Liver (tissue), 9 donors: ENCODE measurements around the gene FAM53B. TPM values are rescaled to one million over a fixed set of nuclear protein-coding genes. Genes with fewer than 3 reads are reported as not detected.

Experiments used
- DNase-seq: peaks from one replicate; pipeline ENCODE4 v3.0.0-alpha.2; 2017; ENCODE audit warnings: low spot score
- H3K27ac ChIP-seq, 2 donors: one replicate each; pipeline ENCODE4 v1.7.0; 2013; ENCODE audit warnings: inconsistent platforms in 2 of 2, low read length in 2 of 2, control low read depth in 1 of 2, low read depth in 1 of 2, mild to moderate bottlenecking in 1 of 2
- H3K27me3 ChIP-seq, 4 donors: one replicate each; pipeline versions ENCODE4 v1.6.1 to v1.7.0; 2013; ENCODE audit warnings: low read length in 3 of 4, inconsistent platforms in 1 of 4, mild to moderate bottlenecking in 1 of 4, moderate library complexity in 1 of 4; ENCODE audit not compliant: control insufficient read depth in 4 of 4, insufficient read depth in 4 of 4
- H3K36me3 ChIP-seq, 4 donors: one replicate each; pipeline versions ENCODE4 v1.6.1 to v1.7.0; 2013; ENCODE audit warnings: low read length in 3 of 4, mild to moderate bottlenecking in 3 of 4, low read depth in 1 of 4, moderate library complexity in 1 of 4; ENCODE audit not compliant: control insufficient read depth in 4 of 4, insufficient read depth in 3 of 4
- H3K4me1 ChIP-seq, 4 donors: one replicate each; pipeline versions ENCODE4 v1.6.1 to v1.7.0; 2013; ENCODE audit warnings: low read length in 3 of 4, mild to moderate bottlenecking in 3 of 4, moderate library complexity in 1 of 4; ENCODE audit not compliant: control insufficient read depth in 4 of 4, insufficient read depth in 4 of 4
- H3K4me3 ChIP-seq, 3 donors: one replicate each; pipeline versions ENCODE4 v1.6.1 to v1.7.0; 2013; ENCODE audit warnings: low read length in 3 of 3, control low read depth in 1 of 3, low read depth in 1 of 3, mild to moderate bottlenecking in 1 of 3
- H3K9ac ChIP-seq, 2 donors: one replicate each; pipeline ENCODE4 v1.7.0; 2013; ENCODE audit warnings: low read length in 2 of 2, mild to moderate bottlenecking in 2 of 2, moderate library complexity in 2 of 2, control low read depth in 1 of 2, low read depth in 1 of 2
- H3K9me3 ChIP-seq, 4 donors: one replicate each; pipeline versions ENCODE4 v1.6.1 to v1.7.0; 2013; ENCODE audit warnings: low read length in 3 of 4; ENCODE audit not compliant: control insufficient read depth in 4 of 4
- CTCF ChIP-seq: fragments of 150-350 bp; IDR thresholded peaks from 2 replicates; pipeline ENCODE4 v1.5.1; 2017; ENCODE audit warnings: improper control_type of control experiment, low read depth, low read length; ENCODE audit not compliant: missing input control
- FOXA1 ChIP-seq: IDR thresholded peaks from 2 replicates; pipeline ENCODE4 v1.6.1; 2016; ENCODE audit warnings: antibody characterized with exemption
- GABPA ChIP-seq, 2 donors: IDR thresholded peaks in 1 of 2; conservative IDR thresholded peaks in 1 of 2; 2 replicates each; pipeline ENCODE4 v1.6.1; 2016; ENCODE audit warnings: antibody characterized with exemption in 2 of 2, mild to moderate bottlenecking in 1 of 2, moderate library complexity in 1 of 2
- HNF4A ChIP-seq, 2 donors: conservative IDR thresholded peaks; 2 replicates each; pipeline ENCODE4 v1.6.1; 2016; ENCODE audit warnings: antibody characterized with exemption in 2 of 2, mild to moderate bottlenecking in 2 of 2
- HNF4G ChIP-seq: IDR thresholded peaks from 2 replicates; pipeline ENCODE4 v1.6.1; 2016; ENCODE audit warnings: antibody characterized with exemption
- JUND ChIP-seq, 2 donors: IDR thresholded peaks; 2 replicates each; pipeline ENCODE4 v1.6.1; 2016; ENCODE audit warnings: antibody characterized with exemption in 2 of 2
- NR2F2 ChIP-seq: IDR thresholded peaks from 2 replicates; pipeline ENCODE4 v1.6.1; 2016; ENCODE audit warnings: antibody characterized with exemption
- RAD21 ChIP-seq, 2 donors: IDR thresholded peaks; 2 replicates each; pipeline ENCODE4 v1.6.1; 2016; ENCODE audit warnings: antibody characterized with exemption in 2 of 2, mild to moderate bottlenecking in 2 of 2
- RXRA ChIP-seq, 2 donors: IDR thresholded peaks; 2 replicates each; pipeline ENCODE4 v1.6.1; 2017 to 2018; ENCODE audit warnings: antibody characterized with exemption in 2 of 2, mild to moderate bottlenecking in 1 of 2
- SP1 ChIP-seq: IDR thresholded peaks from 2 replicates; pipeline ENCODE4 v1.6.1; 2018; ENCODE audit warnings: antibody characterized with exemption, mild to moderate bottlenecking
- TAF1 ChIP-seq: conservative IDR thresholded peaks from 2 replicates; pipeline ENCODE4 v1.6.1; 2016; ENCODE audit warnings: antibody characterized with exemption, mild to moderate bottlenecking
- YY1 ChIP-seq: IDR thresholded peaks from 2 replicates; pipeline ENCODE4 v1.6.1; 2016; ENCODE audit warnings: antibody characterized with exemption, mild to moderate bottlenecking
- WGBS: extraction: QIAGEN DNeasy Blood & Tissue Kit; methylation state at CpG from one replicate; pipeline ENCODE4 v1.1.7; 2013; 5-methylcytosine and 5-hydroxymethylcytosine counted together
- polyA plus RNA-seq, 2 donors: library from polyadenylated mRNA; stranded (reverse) in 1 of 2; unstranded in 1 of 2; fragments of 200-250 nt in 1 of 2; fragments of >200 nt in 1 of 2; fragmentation: Nextera tagmentation in 1 of 2; extraction: Ambion mirVana in 1 of 2; gene quantifications; one replicate each; pipeline versions ENCODE4 v1.2.1 to v1.2.3, GENCODE V29; 2013 to 2015
- total RNA-seq, 2 donors: library from RNA; depleted of rRNA; stranded (reverse); fragments of >200 nt; gene quantifications; one replicate each; pipeline ENCODE4 v1.2.3, GENCODE V29; 2014
- TF ChIP-seq, protein P1 (sequence below): IDR thresholded peaks from 2 replicates; pipeline ENCODE4 v1.6.1; 2016; ENCODE audit warnings: antibody characterized with exemption, mild to moderate bottlenecking
- TF ChIP-seq, protein P2 (sequence below): IDR thresholded peaks from 2 replicates; pipeline ENCODE4 v1.6.1; 2016; ENCODE audit warnings: antibody characterized with exemption
- TF ChIP-seq, protein P3 (sequence below): IDR thresholded peaks from 2 replicates; pipeline ENCODE4 v1.6.1; 2016; ENCODE audit warnings: antibody characterized with exemption
- donor health status: healthy.
- donor health status: healthy.
- donor health status: healthy.
- donor health status: healthy.
- donor health status: healthy.

FAM53B gene
- total and polyA plus RNA-seq, 4 donors, result 1.1 to 24.0 (median 6.3) TPM

DNA sequence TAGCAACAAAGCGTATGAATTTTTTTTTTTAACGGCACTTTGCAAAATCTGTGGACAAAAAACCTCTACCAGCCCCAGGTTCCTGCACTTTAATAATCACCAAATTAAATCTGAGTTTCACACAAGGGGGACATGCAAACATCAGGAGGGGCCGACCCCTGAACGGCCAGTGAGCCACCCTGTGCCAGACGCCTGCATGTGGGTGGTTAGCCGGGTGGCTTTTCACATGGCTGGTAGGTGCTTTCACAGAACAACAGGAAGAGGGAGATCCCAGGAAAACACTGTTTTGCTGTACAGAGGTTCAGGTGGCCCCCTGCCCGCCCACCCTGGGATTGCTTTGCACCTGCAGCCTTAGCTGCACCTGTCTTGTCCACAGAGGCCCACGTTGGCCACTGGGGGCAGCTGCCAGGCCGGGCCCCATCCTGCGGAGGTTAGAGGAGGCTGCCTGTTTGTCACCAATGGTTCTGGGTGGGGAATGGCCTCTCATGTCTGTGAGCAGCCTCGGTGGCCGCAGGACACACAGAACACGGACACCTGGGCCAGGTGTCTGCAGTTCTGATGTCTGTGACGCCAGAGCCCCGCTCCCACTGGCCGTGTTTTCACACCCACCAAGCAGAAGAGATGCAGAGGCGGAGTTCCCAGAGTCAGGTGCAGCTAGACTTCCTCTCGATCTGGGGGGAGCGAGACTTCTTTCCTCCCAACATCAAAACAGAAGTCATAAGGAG lies 107.7 kb downstream of the FAM53B start:
- H3K4me1 ChIP-seq, result peaks cover 6 to 22% (median 12%) of the 10 kb centered on the region in 4 donors
- TF ChIP-seq TAF1 (no peak), HNF4A (conservative IDR thresholded peaks at IDR 0.05) (no peak)
- no peak overlapping the region for H3K4me3 ChIP-seq
- WGBS, result 86% methylated on average over 19 of the region's 19 CpGs
- no peaks in the 10 kb centered on the region for H3K9me3 ChIP-seq
- DNase-seq, result no peak
- peaks cover 0 to 1% (median 0%) of the 10 kb centered on the region in 4 donors for H3K36me3 ChIP-seq
- no peaks in the 10 kb centered on the region for H3K27me3 ChIP-seq
- no peak overlapping the region for H3K27ac ChIP-seq
- H3K9ac ChIP-seq, result no peak overlapping the region

GRCh38 chr10:124632566-124632965 lies 111.6 kb downstream of the FAM53B start:
- Histone ChIP-seq H3K36me3 (peaks cover 0 to 1% (median 0%) of the 10 kb centered on the region in 4 donors), H3K27me3 (no peaks in the 10 kb centered on the region), H3K9me3 (no peaks in the 10 kb centered on the region), H3K4me3 (no peak overlapping the region), H3K27ac (no peak overlapping the region), H3K9ac (no peak overlapping the region), H3K4me1 (peaks cover 3 to 21% (median 13%) of the 10 kb centered on the region in 4 donors)
- no peak for TF ChIP-seq YY1
- TF ChIP-seq RXRA (IDR thresholded peaks at IDR 0.05), result no peak
- TF ChIP-seq, protein P1, sequence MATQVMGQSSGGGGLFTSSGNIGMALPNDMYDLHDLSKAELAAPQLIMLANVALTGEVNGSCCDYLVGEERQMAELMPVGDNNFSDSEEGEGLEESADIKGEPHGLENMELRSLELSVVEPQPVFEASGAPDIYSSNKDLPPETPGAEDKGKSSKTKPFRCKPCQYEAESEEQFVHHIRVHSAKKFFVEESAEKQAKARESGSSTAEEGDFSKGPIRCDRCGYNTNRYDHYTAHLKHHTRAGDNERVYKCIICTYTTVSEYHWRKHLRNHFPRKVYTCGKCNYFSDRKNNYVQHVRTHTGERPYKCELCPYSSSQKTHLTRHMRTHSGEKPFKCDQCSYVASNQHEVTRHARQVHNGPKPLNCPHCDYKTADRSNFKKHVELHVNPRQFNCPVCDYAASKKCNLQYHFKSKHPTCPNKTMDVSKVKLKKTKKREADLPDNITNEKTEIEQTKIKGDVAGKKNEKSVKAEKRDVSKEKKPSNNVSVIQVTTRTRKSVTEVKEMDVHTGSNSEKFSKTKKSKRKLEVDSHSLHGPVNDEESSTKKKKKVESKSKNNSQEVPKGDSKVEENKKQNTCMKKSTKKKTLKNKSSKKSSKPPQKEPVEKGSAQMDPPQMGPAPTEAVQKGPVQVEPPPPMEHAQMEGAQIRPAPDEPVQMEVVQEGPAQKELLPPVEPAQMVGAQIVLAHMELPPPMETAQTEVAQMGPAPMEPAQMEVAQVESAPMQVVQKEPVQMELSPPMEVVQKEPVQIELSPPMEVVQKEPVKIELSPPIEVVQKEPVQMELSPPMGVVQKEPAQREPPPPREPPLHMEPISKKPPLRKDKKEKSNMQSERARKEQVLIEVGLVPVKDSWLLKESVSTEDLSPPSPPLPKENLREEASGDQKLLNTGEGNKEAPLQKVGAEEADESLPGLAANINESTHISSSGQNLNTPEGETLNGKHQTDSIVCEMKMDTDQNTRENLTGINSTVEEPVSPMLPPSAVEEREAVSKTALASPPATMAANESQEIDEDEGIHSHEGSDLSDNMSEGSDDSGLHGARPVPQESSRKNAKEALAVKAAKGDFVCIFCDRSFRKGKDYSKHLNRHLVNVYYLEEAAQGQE, result no peak
- TF ChIP-seq HNF4A (conservative IDR thresholded peaks at IDR 0.05), result no peak
- no peak for TF ChIP-seq SP1
- TF ChIP-seq FOXA1, result no peak
- TF ChIP-seq TAF1, result no peak
- TF ChIP-seq HNF4G, result no peak
- TF ChIP-seq NR2F2, result no peak
- DNase-seq, result no peak
- 74% methylated on average over 10 of the region's 10 CpGs for WGBS

DNA sequence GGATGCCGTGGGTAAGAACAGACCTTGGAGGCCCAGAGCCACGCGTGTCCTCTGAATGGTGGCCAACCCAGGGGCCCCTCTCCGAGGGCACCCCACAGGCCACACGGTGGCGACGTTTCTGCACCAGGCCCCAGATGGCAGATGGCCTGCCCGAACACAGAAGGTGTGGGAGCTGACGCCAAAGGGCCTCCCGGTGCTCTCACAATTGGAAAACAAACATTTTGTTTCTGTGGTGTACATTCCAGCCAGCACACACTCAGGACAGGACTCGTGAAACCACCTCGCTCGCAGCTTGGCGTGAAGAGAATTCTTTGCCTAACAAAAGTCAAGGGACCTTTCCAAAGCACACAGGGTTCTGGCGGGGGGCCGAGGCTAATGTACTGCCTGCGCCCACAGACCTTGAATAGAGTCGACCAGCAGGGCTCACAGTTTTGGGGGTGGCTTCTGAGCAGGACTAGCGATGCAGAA lies 112.1 kb downstream of the FAM53B start:
- 33% methylated on average over 19 of the region's 19 CpGs for WGBS
- no peaks in the 10 kb centered on the region for H3K27me3 ChIP-seq
- peaks cover 0 to 1% (median 0%) of the 10 kb centered on the region in 4 donors for H3K36me3 ChIP-seq
- no peak overlapping the region for H3K9ac ChIP-seq
- no peaks in the 10 kb centered on the region for H3K9me3 ChIP-seq
- DNase-seq, result no peak
- no peak overlapping the region for H3K4me3 ChIP-seq
- peak overlapping the region in 1 of 2 donors; percentile 15 for H3K27ac ChIP-seq
- H3K4me1 ChIP-seq, result peaks cover 3 to 24% (median 13%) of the 10 kb centered on the region in 4 donors
- TF ChIP-seq RXRA (IDR thresholded peaks at IDR 0.05) (peak in 1 of 2 donors; percentile 87), YY1 (no peak), SP1 (no peak), FOXA1 (no peak), GABPA (IDR thresholded peaks at IDR 0.05 in 1 of 2, conservative IDR thresholded peaks at IDR 0.05 in 1 of 2) (no peak), JUND (IDR thresholded peaks at IDR 0.05) (peak in 1 of 2 donors; percentile 63), RAD21 (IDR thresholded peaks at IDR 0.05) (peak; percentile 75 to 90), CTCF (peak; percentile 54), HNF4A (conservative IDR thresholded peaks at IDR 0.05) (peak in 1 of 2 donors; percentile 75)
- TF ChIP-seq, protein P2, sequence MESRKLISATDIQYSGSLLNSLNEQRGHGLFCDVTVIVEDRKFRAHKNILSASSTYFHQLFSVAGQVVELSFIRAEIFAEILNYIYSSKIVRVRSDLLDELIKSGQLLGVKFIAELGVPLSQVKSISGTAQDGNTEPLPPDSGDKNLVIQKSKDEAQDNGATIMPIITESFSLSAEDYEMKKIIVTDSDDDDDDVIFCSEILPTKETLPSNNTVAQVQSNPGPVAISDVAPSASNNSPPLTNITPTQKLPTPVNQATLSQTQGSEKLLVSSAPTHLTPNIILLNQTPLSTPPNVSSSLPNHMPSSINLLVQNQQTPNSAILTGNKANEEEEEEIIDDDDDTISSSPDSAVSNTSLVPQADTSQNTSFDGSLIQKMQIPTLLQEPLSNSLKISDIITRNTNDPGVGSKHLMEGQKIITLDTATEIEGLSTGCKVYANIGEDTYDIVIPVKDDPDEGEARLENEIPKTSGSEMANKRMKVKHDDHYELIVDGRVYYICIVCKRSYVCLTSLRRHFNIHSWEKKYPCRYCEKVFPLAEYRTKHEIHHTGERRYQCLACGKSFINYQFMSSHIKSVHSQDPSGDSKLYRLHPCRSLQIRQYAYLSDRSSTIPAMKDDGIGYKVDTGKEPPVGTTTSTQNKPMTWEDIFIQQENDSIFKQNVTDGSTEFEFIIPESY, result no peak
- TF ChIP-seq, protein P1, result peak; percentile 61
- TF ChIP-seq, protein P3, sequence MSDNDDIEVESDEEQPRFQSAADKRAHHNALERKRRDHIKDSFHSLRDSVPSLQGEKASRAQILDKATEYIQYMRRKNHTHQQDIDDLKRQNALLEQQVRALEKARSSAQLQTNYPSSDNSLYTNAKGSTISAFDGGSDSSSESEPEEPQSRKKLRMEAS, result no peak
